ENCODE results near the gene PACSIN1. TPM values are rescaled to one million over a fixed set of nuclear protein-coding genes. Genes with fewer than 3 reads are reported as not detected.

PACSIN1 gene
- polyA plus RNA-seq, 1 donor from 2014 or later: 3.1 TPM

GRCh38 chr6:34455831-34456230, 10.0 kb upstream of the PACSIN1 start:
- Histone ChIP-seq H3K36me3 (ENCODE audit: insufficient read depth, low read length) (no peaks in the 10 kb centered on the region), H3K27me3 (ENCODE audit: insufficient read depth, low read depth, low read length) (no peaks in the 10 kb centered on the region), H3K9me3 (ENCODE audit: low read length) (no peaks in the 10 kb centered on the region), H2AFZ (ENCODE audit: low read depth, low read length) (no peak overlapping the region), H3K27ac (ENCODE audit: low read length) (no peak overlapping the region), H3K4me2 (ENCODE audit: low read length) (no peak overlapping the region), H3F3A (ENCODE audit: insufficient read depth, low read length, poor library complexity, severe bottlenecking) (no peaks in the 10 kb centered on the region), H3K9ac (ENCODE audit: low read length) (no peak overlapping the region), H3K9me2 (ENCODE audit: insufficient read depth, low read length) (no peaks in the 10 kb centered on the region), H3K79me2 (replicated peaks; ENCODE audit: insufficient read depth, low read length) (no peaks in the 10 kb centered on the region), H4K20me1 (ENCODE audit: insufficient read depth) (no peaks in the 10 kb centered on the region), H3K4me3 (ENCODE audit: low read length) (no peak overlapping the region)
- TF ChIP-seq EP300 (conservative IDR thresholded peaks at IDR 0.05; ENCODE audit: poor library complexity, severe bottlenecking): no peak
- no peak for TF ChIP-seq EZH2 (IDR thresholded peaks at IDR 0.05; ENCODE audit: borderline replicate concordance, insufficient read depth, low read length, poor library complexity, severe bottlenecking)
- TF ChIP-seq TAF1 (IDR thresholded peaks at IDR 0.05; ENCODE audit: low read depth): no peak
- TF ChIP-seq POLR2AphosphoS5 (IDR thresholded peaks at IDR 0.05): no peak
- TF ChIP-seq CTCF (IDR thresholded peaks at IDR 0.05; ENCODE audit: poor library complexity, severe bottlenecking): no peak
- no peak for TF ChIP-seq REST (IDR thresholded peaks at IDR 0.05; ENCODE audit: borderline replicate concordance)
- no peak for TF ChIP-seq RAD21 (conservative IDR thresholded peaks at IDR 0.05)
- TF ChIP-seq SMC3 (conservative IDR thresholded peaks at IDR 0.05; ENCODE audit: poor library complexity): no peak
- TF ChIP-seq MXI1 (conservative IDR thresholded peaks at IDR 0.05; ENCODE audit: poor library complexity, severe bottlenecking): no peak

GRCh38 chr6:34457382-34457741, 8.5 kb upstream of the PACSIN1 start:
- no peaks in the 10 kb centered on the region for H3F3A ChIP-seq (ENCODE audit: insufficient read depth, low read length, poor library complexity, severe bottlenecking)
- H3K4me2 ChIP-seq (ENCODE audit: low read length): no peak overlapping the region
- no peaks in the 10 kb centered on the region for H3K9me3 ChIP-seq (ENCODE audit: low read length)
- no peaks in the 10 kb centered on the region for H3K79me2 ChIP-seq (replicated peaks; ENCODE audit: insufficient read depth, low read length)
- H3K4me3 ChIP-seq (ENCODE audit: low read length): no peak overlapping the region
- H2AFZ ChIP-seq (ENCODE audit: low read depth, low read length): no peak overlapping the region
- no peak overlapping the region for H3K27ac ChIP-seq (ENCODE audit: low read length)
- no peaks in the 10 kb centered on the region for H3K27me3 ChIP-seq (ENCODE audit: insufficient read depth, low read depth, low read length)
- TF ChIP-seq POLR2AphosphoS5 (IDR thresholded peaks at IDR 0.05) (no peak), TAF1 (IDR thresholded peaks at IDR 0.05; ENCODE audit: low read depth) (no peak), REST (IDR thresholded peaks at IDR 0.05; ENCODE audit: borderline replicate concordance) (no peak), RAD21 (conservative IDR thresholded peaks at IDR 0.05) (no peak), CTCF (IDR thresholded peaks at IDR 0.05; ENCODE audit: poor library complexity, severe bottlenecking) (no peak), MXI1 (conservative IDR thresholded peaks at IDR 0.05; ENCODE audit: poor library complexity, severe bottlenecking) (no peak), SMC3 (conservative IDR thresholded peaks at IDR 0.05; ENCODE audit: poor library complexity) (no peak), EP300 (conservative IDR thresholded peaks at IDR 0.05; ENCODE audit: poor library complexity, severe bottlenecking) (no peak), EZH2 (IDR thresholded peaks at IDR 0.05; ENCODE audit: borderline replicate concordance, insufficient read depth, low read length, poor library complexity, severe bottlenecking) (no peak)
- H4K20me1 ChIP-seq (ENCODE audit: insufficient read depth): no peaks in the 10 kb centered on the region
- no peaks in the 10 kb centered on the region for H3K36me3 ChIP-seq (ENCODE audit: insufficient read depth, low read length)
- H3K9me2 ChIP-seq (ENCODE audit: insufficient read depth, low read length): no peaks in the 10 kb centered on the region
- H3K9ac ChIP-seq (ENCODE audit: low read length): no peak overlapping the region
